Naive thymus-derived CD4-positive, alpha-beta T cell (primary cell): Measurements from ENCODE around the gene HDAC5. TPM values are rescaled to one million over a fixed set of nuclear protein-coding genes. Genes with fewer than 3 reads are reported as not detected.
A peak's percentile ranks its signal among the peaks of the same experiment; 100 is the strongest.
"Not testable (repeated sequence)": the region's sequence is repeated elsewhere in the genome, so short reads cannot be mapped to it uniquely, and the experiment has no call there.

ENCODE experiments used
- ATAC-seq: fragments of 150-1000 bp; cut with Tn5 transposase; 2 replicates; pipeline ENCODE4 v1.10.0; 2021; ENCODE audit warnings: mild to moderate bottlenecking, moderate library complexity
- CTCF ChIA-PET: fragments of 350-600 bp; sonication (Branson Sonifier 250); formaldehyde crosslinking; loops from one replicate; lab custom pipeline; 2021; ENCODE audit warnings: antibody characterized with exemption; lab: Charles Lee
- POLR2A ChIA-PET: fragments of 350-600 bp; sonication (Branson Sonifier 250); formaldehyde crosslinking; loops from one replicate; lab custom pipeline; 2021; ENCODE audit warnings: antibody characterized with exemption, inconsistent platforms; lab: Charles Lee
- DNase-seq, 9 donors: peaks; one replicate each; pipeline versions ENCODE4 v3.0.0 to v3.0.0-alpha.2; 2020 to 2022; ENCODE audit warnings: mixed read lengths in 1 of 9
- H3K27ac ChIP-seq: one replicate; pipeline ENCODE4 v1.7.0; 2013; ENCODE audit warnings: mild to moderate bottlenecking, low read depth, low read length, moderate library complexity
- H3K27me3 ChIP-seq, 2 donors: one replicate each; pipeline ENCODE4 v1.7.0; 2013; ENCODE audit warnings: low read length in 2 of 2, mild to moderate bottlenecking in 2 of 2, moderate library complexity in 2 of 2; ENCODE audit not compliant: control insufficient read depth in 2 of 2, insufficient read depth in 2 of 2
- H3K36me3 ChIP-seq, 3 experiments: 1 replicate in 2 of 3; 2 replicates in 1 of 3; pipeline ENCODE4 v1.7.0; 2013; ENCODE audit warnings: low read length in 3 of 3, mild to moderate bottlenecking in 3 of 3, moderate library complexity in 1 of 3; ENCODE audit not compliant: insufficient read depth in 3 of 3, control insufficient read depth in 2 of 3
- H3K4me1 ChIP-seq, 2 donors: one replicate each; pipeline ENCODE4 v1.7.0; 2013; ENCODE audit warnings: low read length in 2 of 2, mild to moderate bottlenecking in 2 of 2, moderate library complexity in 1 of 2; ENCODE audit not compliant: control insufficient read depth in 2 of 2, insufficient read depth in 2 of 2
- H3K4me3 ChIP-seq: 2 replicates; pipeline ENCODE4 v1.7.0; 2013; ENCODE audit warnings: mild to moderate bottlenecking, low read length
- H3K9me3 ChIP-seq, 3 experiments: 1 replicate in 2 of 3; 2 replicates in 1 of 3; pipeline ENCODE4 v1.7.0; 2013; ENCODE audit warnings: low read length in 3 of 3; ENCODE audit not compliant: control insufficient read depth in 2 of 3
- H3K27ac Mint-ChIP-seq, 9 donors: one replicate each; pipeline ENCODE4 v1.8.0; 2020 to 2022; ENCODE audit warnings: mixed read lengths in 9 of 9, mild to moderate bottlenecking in 8 of 9, moderate library complexity in 5 of 9, inconsistent platforms in 2 of 9
- H3K27me3 Mint-ChIP-seq, 5 donors: one replicate each; pipeline ENCODE4 v1.8.0; 2021 to 2022; ENCODE audit warnings: mixed read lengths in 5 of 5, mild to moderate bottlenecking in 1 of 5
- H3K36me3 Mint-ChIP-seq, 5 donors: one replicate each; pipeline ENCODE4 v1.8.0; 2020 to 2022; ENCODE audit warnings: mixed read lengths in 5 of 5, mild to moderate bottlenecking in 3 of 5, inconsistent platforms in 1 of 5
- H3K4me1 Mint-ChIP-seq, 7 donors: one replicate each; pipeline ENCODE4 v1.8.0; 2020 to 2022; ENCODE audit warnings: mixed read lengths in 7 of 7, mild to moderate bottlenecking in 3 of 7, inconsistent platforms in 1 of 7
- H3K4me3 Mint-ChIP-seq, 10 donors: one replicate each; pipeline ENCODE4 v1.8.0; 2020 to 2022; ENCODE audit warnings: mild to moderate bottlenecking in 10 of 10, mixed read lengths in 10 of 10, moderate library complexity in 6 of 10, inconsistent platforms in 2 of 10
- H3K9me3 Mint-ChIP-seq, 11 donors: one replicate each; pipeline ENCODE4 v1.8.0; 2020 to 2022; ENCODE audit warnings: mixed read lengths in 11 of 11, mild to moderate bottlenecking in 4 of 11, inconsistent platforms in 1 of 11, moderate library complexity in 1 of 11
- intact Hi-C, 2 donors: fragments of 100-400 bp; cut with micrococcal nuclease; formaldehyde crosslinking; loops; one replicate each; pipeline ENCODE4 v1.15.1; 2023
- polyA plus RNA-seq, 2 donors: library from polyadenylated mRNA; unstranded; fragments of 300-500 nt; fragmentation: Illumina TruSeq; gene quantifications; one replicate each; pipeline ENCODE4 v1.2.3, GENCODE V29; 2021
- total RNA-seq, 6 experiments: library from RNA in 5 of 6; stranded (reverse) in 5 of 6; gene quantifications; 1 replicate in 5 of 6; 2 replicates in 1 of 6; pipeline ENCODE4 v1.2.3 and lab custom pipeline; 2021 to 2026

The HDAC5 gene
- total and polyA plus RNA-seq, 7 experiments from 2014 or later, result 15.2 to 106 (median 67.1) TPM

GRCh38 chr17:44034688-44035087, 88.8 kb downstream of the HDAC5 start:
- Mint-ChIP-seq H3K4me1 (peaks cover 3 to 10% (median 9%) of the 10 kb centered on the region in 7 donors), H3K36me3 (peaks cover 8 to 28% (median 12%) of the 10 kb centered on the region in 5 donors)

GRCh38 chr17:44033861-44034408, 89.5 kb downstream of the HDAC5 start:
- Histone ChIP-seq H3K27ac (no peak overlapping the region), H3K27me3 (no peaks in the 10 kb centered on the region), H3K4me3 (no peak overlapping the region), H3K4me1 (no peaks in the 10 kb centered on the region), H3K9me3 (no peaks in the 10 kb centered on the region), H3K36me3 (peaks cover 3 to 57% (median 11%) of the 10 kb centered on the region in 3 experiments)
- DNase-seq, result no peak
- Mint-ChIP-seq H3K27ac (peak overlapping the region in 2 of 9 donors; percentile 3 to 36), H3K9me3 (no peaks in the 10 kb centered on the region), H3K4me1 (peaks cover 3 to 16% (median 10%) of the 10 kb centered on the region in 7 donors), H3K4me3 (peak overlapping the region in 1 of 10 donors; percentile 2), H3K27me3 (no peaks in the 10 kb centered on the region), H3K36me3 (peaks cover 6 to 28% (median 10%) of the 10 kb centered on the region in 5 donors)
- CTCF ChIA-PET, result no interaction called here
- intact Hi-C loops, result no loop called here
- POLR2A ChIA-PET, result no interaction called here
- no peak for ATAC-seq

More at GRCh38 chr17:44034688-44035087, 88.8 kb downstream of the HDAC5 start:
- H3K4me3 Mint-ChIP-seq, H3K4me1 ChIP-seq, ATAC-seq, POLR2A ChIA-PET, H3K27ac ChIP-seq, H3K4me3 ChIP-seq, H3K27me3 Mint-ChIP-seq, H3K27ac Mint-ChIP-seq, H3K9me3 ChIP-seq, intact Hi-C loops, H3K27me3 ChIP-seq, DNase-seq, H3K9me3 Mint-ChIP-seq, CTCF ChIA-PET: not testable (repeated sequence)
- peaks cover 2 to 61% (median 11%) of the 10 kb centered on the region in 3 experiments for H3K36me3 ChIP-seq

GRCh38 chr17:44030482-44030881, 93.0 kb downstream of the HDAC5 start:
- DNase-seq (no peak), ATAC-seq (no peak)
- CTCF ChIA-PET, result no interaction called here
- Histone ChIP-seq H3K27me3 (no peaks in the 10 kb centered on the region), H3K36me3 (peaks cover 3 to 31% (median 8%) of the 10 kb centered on the region in 3 experiments), H3K4me3 (no peak overlapping the region), H3K27ac (no peak overlapping the region), H3K4me1 (no peaks in the 10 kb centered on the region), H3K9me3 (no peaks in the 10 kb centered on the region)
- peaks cover 0 to 20% (median 10%) of the 10 kb centered on the region in 5 donors for H3K36me3 Mint-ChIP-seq
- no peak overlapping the region for H3K4me3 Mint-ChIP-seq
- H3K4me1 Mint-ChIP-seq, result peaks cover 3 to 16% (median 10%) of the 10 kb centered on the region in 7 donors
- intact Hi-C loops, result no loop called here
- no peak overlapping the region for H3K27ac Mint-ChIP-seq
- POLR2A ChIA-PET, result no interaction called here
- no peaks in the 10 kb centered on the region for H3K27me3 Mint-ChIP-seq
- no peaks in the 10 kb centered on the region for H3K9me3 Mint-ChIP-seq

GRCh38 chr17:44029736-44030135, 93.7 kb downstream of the HDAC5 start:
- H3K36me3 Mint-ChIP-seq, result peaks cover 0 to 20% (median 10%) of the 10 kb centered on the region in 5 donors
- H3K27ac Mint-ChIP-seq, result peak overlapping the region in 1 of 9 donors; percentile 52
- no peak overlapping the region for H3K27ac ChIP-seq
- DNase-seq (no peak), ATAC-seq (no peak)
- CTCF ChIA-PET, result interaction anchor here (0.5 to 1.5 kb wide), 2 partner anchors 86 to 1662 kb away, joined by 3 to 4 read pairs; no protein-coding TSS in a partner anchor
- H3K9me3 ChIP-seq, result no peaks in the 10 kb centered on the region
- no peaks in the 10 kb centered on the region for H3K4me1 ChIP-seq
- no peaks in the 10 kb centered on the region for H3K27me3 ChIP-seq
- peaks cover 3 to 31% (median 8%) of the 10 kb centered on the region in 3 experiments for H3K36me3 ChIP-seq
- H3K4me1 Mint-ChIP-seq, result peaks cover 3 to 16% (median 10%) of the 10 kb centered on the region in 7 donors
- H3K9me3 Mint-ChIP-seq, result no peaks in the 10 kb centered on the region
- intact Hi-C loops, result no loop called here
- no peak overlapping the region for H3K4me3 Mint-ChIP-seq
- H3K27me3 Mint-ChIP-seq, result no peaks in the 10 kb centered on the region
- no peak overlapping the region for H3K4me3 ChIP-seq
- POLR2A ChIA-PET, result no interaction called here

Other genes with a start within 250 kb of the HDAC5 start
- gene MPP2, start 216.1 kb downstream of the HDAC5 start, total RNA-seq, result 1 to 10 TPM in 4 of 5 experiments, under 1 TPM in 1; 0.24 to 9.3 (median 3.7) TPM
- 1 to 10 TPM; 1.3 to 2.2 TPM for gene MPP2, start 216.1 kb downstream of the HDAC5 start, polyA plus RNA-seq
- gene PPY, start 181.2 kb downstream of the HDAC5 start, total RNA-seq, result not detected
- not detected for gene PPY, start 181.2 kb downstream of the HDAC5 start, polyA plus RNA-seq
- gene PYY, start 169.7 kb downstream of the HDAC5 start, total RNA-seq, result not detected
- not detected for gene PYY, start 169.7 kb downstream of the HDAC5 start, polyA plus RNA-seq
- 1 to 10 TPM in 2 of 5 experiments, under 1 TPM in 3; 0.19 to 1.9 (median 0.20) TPM for gene NAGS, start 119.0 kb downstream of the HDAC5 start, total RNA-seq
- gene NAGS, start 119.0 kb downstream of the HDAC5 start, polyA plus RNA-seq, result 1 to 10 TPM in 1 of 2 donors, under 1 TPM in 1; 0.41 to 2.6 TPM
- gene TMEM101, start 108.7 kb downstream of the HDAC5 start, total RNA-seq, result 10 to 100 TPM; 12.1 to 32.0 (median 30.5) TPM
- 10 to 100 TPM; 33.8 to 36.0 TPM for gene TMEM101, start 108.7 kb downstream of the HDAC5 start, polyA plus RNA-seq
- gene LSM12, start 57.0 kb downstream of the HDAC5 start, total RNA-seq, result 10 to 100 TPM; 29.3 to 67.9 (median 33.2) TPM
- 10 to 100 TPM; 69.5 to 72.5 TPM for gene LSM12, start 57.0 kb downstream of the HDAC5 start, polyA plus RNA-seq
- 10 to 100 TPM in 4 of 5 experiments, 1 to 10 TPM in 1; 9.4 to 25.8 (median 13.9) TPM for gene G6PC3, start 52.9 kb downstream of the HDAC5 start, total RNA-seq
- gene G6PC3, start 52.9 kb downstream of the HDAC5 start, polyA plus RNA-seq, result 10 to 100 TPM; 18.3 to 18.5 TPM
- gene HROB, start 18.3 kb upstream of the HDAC5 start, total RNA-seq, result 10 to 100 TPM in 1 of 5 experiments, 1 to 10 TPM in 2, under 1 TPM in 2; 0.76 to 12.3 (median 2.1) TPM
- gene HROB, start 18.3 kb upstream of the HDAC5 start, polyA plus RNA-seq, result under 1 TPM; 0.26 to 0.48 TPM
- under 1 TPM in 1 of 5 experiments, not detected in 4; 0.34 TPM for gene ASB16, start 47.1 kb upstream of the HDAC5 start, total RNA-seq
- gene ASB16, start 47.1 kb upstream of the HDAC5 start, polyA plus RNA-seq, result under 1 TPM in 1 of 2 donors, not detected in 1; 0.08 TPM
- gene TMUB2, start 63.3 kb upstream of the HDAC5 start, total RNA-seq, result 10 to 100 TPM; 34.9 to 56.0 (median 41.6) TPM
- gene TMUB2, start 63.3 kb upstream of the HDAC5 start, polyA plus RNA-seq, result 10 to 100 TPM; 21.8 to 24.4 TPM
- 100 to 1,000 TPM in 4 of 5 experiments, 10 to 100 TPM in 1; 93.5 to 130 (median 124) TPM for gene ATXN7L3, start 76.2 kb upstream of the HDAC5 start, total RNA-seq
- gene ATXN7L3, start 76.2 kb upstream of the HDAC5 start, polyA plus RNA-seq, result 10 to 100 TPM; 10.5 to 18.1 TPM
- gene UBTF, start 96.0 kb upstream of the HDAC5 start, total RNA-seq, result 100 to 1,000 TPM; 126 to 303 (median 175) TPM
- 10 to 100 TPM; 49.0 to 84.7 TPM for gene UBTF, start 96.0 kb upstream of the HDAC5 start, polyA plus RNA-seq
- under 1 TPM in 1 of 5 experiments, not detected in 4; 0.15 TPM for gene SLC4A1, start 144.5 kb upstream of the HDAC5 start, total RNA-seq
- not detected for gene SLC4A1, start 144.5 kb upstream of the HDAC5 start, polyA plus RNA-seq
- under 1 TPM in 2 of 5 experiments, not detected in 3; 0.08 to 0.22 TPM for gene RUNDC3A, start 185.0 kb upstream of the HDAC5 start, total RNA-seq
- not detected for gene RUNDC3A, start 185.0 kb upstream of the HDAC5 start, polyA plus RNA-seq
- gene SLC25A39, start 201.2 kb upstream of the HDAC5 start, total RNA-seq, result 100 to 1,000 TPM in 3 of 5 experiments, 10 to 100 TPM in 2; 75.4 to 107 (median 101) TPM
- gene SLC25A39, start 201.2 kb upstream of the HDAC5 start, polyA plus RNA-seq, result 100 to 1,000 TPM; 122 to 155 TPM
- gene GRN, start 221.7 kb upstream of the HDAC5 start, total RNA-seq, result 100 to 1,000 TPM in 1 of 5 experiments, 10 to 100 TPM in 4; 49.5 to 374 (median 52.2) TPM
- gene GRN, start 221.7 kb upstream of the HDAC5 start, polyA plus RNA-seq, result 10 to 100 TPM; 52.2 to 58.7 TPM
- under 1 TPM; 0.24 to 0.78 (median 0.39) TPM for gene FAM171A2, start 240.2 kb upstream of the HDAC5 start, total RNA-seq
- under 1 TPM; 0.11 to 0.16 TPM for gene FAM171A2, start 240.2 kb upstream of the HDAC5 start, polyA plus RNA-seq